NT2/D1 (cell line): ENCODE results near the gene FBXW8.

Source experiments
- DNase-seq: peaks from one replicate; pipeline ENCODE4 v3.0.0-alpha.2; 2011; ENCODE audit warnings: low read depth, low spot score
- H3K27me3 ChIP-seq: 2 replicates; pipeline ENCODE4 v1.6.0; 2011; ENCODE audit warnings: mild to moderate bottlenecking; ENCODE audit not compliant: insufficient read length, insufficient read depth
- H3K36me3 ChIP-seq: 2 replicates; pipeline ENCODE4 v1.6.1; 2011; ENCODE audit warnings: mild to moderate bottlenecking, low read length, mixed read lengths; ENCODE audit not compliant: insufficient read depth, insufficient read length
- H3K4me1 ChIP-seq: 2 replicates; pipeline ENCODE4 v1.5.1; 2011; ENCODE audit not compliant: insufficient read depth, insufficient read length
- H3K4me3 ChIP-seq: 2 replicates; pipeline ENCODE4 v1.5.1; 2011; ENCODE audit warnings: low read depth; ENCODE audit not compliant: insufficient read length
- H3K9ac ChIP-seq: 2 replicates; pipeline ENCODE4 v1.6.0; 2011; ENCODE audit warnings: low read depth; ENCODE audit not compliant: insufficient read length
- H3K9me3 ChIP-seq: 2 replicates; pipeline ENCODE4 v1.5.1; 2011; ENCODE audit warnings: mild to moderate bottlenecking, low read length; ENCODE audit not compliant: insufficient read depth
- SUZ12 ChIP-seq: IDR thresholded peaks from 2 replicates; pipeline ENCODE4 v1.6.1; 2011; ENCODE audit not compliant: insufficient read length, insufficient read depth; ENCODE audit errors: extremely low read depth
- YY1 ChIP-seq: IDR thresholded peaks from 2 replicates; pipeline ENCODE4 v1.6.1; 2011; ENCODE audit not compliant: insufficient read length, insufficient read depth
- ZNF274 ChIP-seq: IDR thresholded peaks from 2 replicates; pipeline ENCODE4 v1.6.1; 2011; ENCODE audit warnings: mild to moderate bottlenecking, low read depth, low read length

Gene FBXW8

GRCh38 chr12:116954710-116955381, 44.1 kb downstream of the FBXW8 start:
- no peak for DNase-seq
- no peak for TF ChIP-seq YY1
- TF ChIP-seq SUZ12 = no peak
- TF ChIP-seq ZNF274 = no peak

GRCh38 chr12:116955382-116956021, 44.8 kb downstream of the FBXW8 start:
- TF ChIP-seq ZNF274 = no peak
- no peak for TF ChIP-seq SUZ12
- TF ChIP-seq YY1 = no peak
- Histone ChIP-seq H3K4me1 (no peaks in the 10 kb centered on the region), H3K9me3 (no peaks in the 10 kb centered on the region), H3K4me3 (no peak overlapping the region), H3K9ac (no peak overlapping the region), H3K36me3 (peaks cover 25% of the 10 kb centered on the region), H3K27me3 (no peaks in the 10 kb centered on the region)
- no peak for DNase-seq

More at GRCh38 chr12:116954710-116955381, 44.1 kb downstream of the FBXW8 start:
- Histone ChIP-seq H3K4me3 (no peak overlapping the region), H3K27me3 (no peaks in the 10 kb centered on the region), H3K9me3 (no peaks in the 10 kb centered on the region), H3K4me1 (no peaks in the 10 kb centered on the region), H3K36me3 (peaks cover 31% of the 10 kb centered on the region), H3K9ac (no peak overlapping the region)

GRCh38 chr12:116958402-116959197, 47.9 kb downstream of the FBXW8 start:
- H3K9me3 ChIP-seq = no peaks in the 10 kb centered on the region
- no peak overlapping the region for H3K9ac ChIP-seq
- no peak overlapping the region for H3K4me3 ChIP-seq
- H3K36me3 ChIP-seq = peaks cover 19% of the 10 kb centered on the region
- no peak for TF ChIP-seq YY1
- no peak for TF ChIP-seq SUZ12
- TF ChIP-seq ZNF274 = no peak
- no peaks in the 10 kb centered on the region for H3K27me3 ChIP-seq
- DNase-seq = no peak
- peaks cover 12% of the 10 kb centered on the region for H3K4me1 ChIP-seq

- Histone ChIP-seq H3K9me3 (no peaks in the 10 kb centered on the region), H3K9ac (no peak overlapping the region), H3K27me3 (no peaks in the 10 kb centered on the region), H3K4me3 (no peak overlapping the region), H3K4me1 (peaks cover 12% of the 10 kb centered on the region), H3K36me3 (peaks cover 19% of the 10 kb centered on the region)
- DNase-seq = no peak
- no peak for TF ChIP-seq ZNF274
- TF ChIP-seq SUZ12 = no peak
- TF ChIP-seq YY1 = no peak
These were observed 48.4 kb downstream of the FBXW8 start for GRCh38 chr12:116959198-116959460.

- Histone ChIP-seq H3K9me3 (no peaks in the 10 kb centered on the region), H3K27me3 (no peaks in the 10 kb centered on the region), H3K4me1 (peaks cover 14% of the 10 kb centered on the region), H3K4me3 (no peak overlapping the region), H3K9ac (no peak overlapping the region), H3K36me3 (peaks cover 17% of the 10 kb centered on the region)
- DNase-seq = no peak
- TF ChIP-seq YY1 (no peak), ZNF274 (no peak), SUZ12 (no peak)
These were observed 49.2 kb downstream of the FBXW8 start for GRCh38 chr12:116959845-116960514.

GRCh38 chr12:116962197-116962596, 51.4 kb downstream of the FBXW8 start:
- DNase-seq = no peak
- TF ChIP-seq SUZ12 (no peak), ZNF274 (no peak), YY1 (no peak)
- Histone ChIP-seq H3K4me3 (no peak overlapping the region), H3K9ac (no peak overlapping the region), H3K9me3 (no peaks in the 10 kb centered on the region), H3K4me1 (peaks cover 14% of the 10 kb centered on the region), H3K36me3 (peaks cover 38% of the 10 kb centered on the region), H3K27me3 (no peaks in the 10 kb centered on the region)
